Thyroid gland (tissue), 4 donors: ENCODE results near the gene ARMH3.

ENCODE experiments used
- POLR2A ChIP-seq, 2 donors: fragments of 450-650 bp; IDR thresholded peaks; one replicate each; pipeline ENCODE4 v1.6.1; 2017; ENCODE audit warnings: antibody characterized with exemption in 2 of 2, mild to moderate bottlenecking in 2 of 2, moderate library complexity in 1 of 2
- TF ChIP-seq, protein P1 (sequence below), 6 experiments: fragments of 200-600 bp in 3 of 6; fragments of 450-650 bp in 3 of 6; sonication (generic) in 3 of 6; IDR thresholded peaks; one replicate each; pipeline ENCODE4 v1.5.1; 2016 to 2019; ENCODE audit warnings: antibody characterized with exemption in 6 of 6, mild to moderate bottlenecking in 2 of 6, inconsistent platforms in 1 of 6, moderate library complexity in 1 of 6

DNA sequence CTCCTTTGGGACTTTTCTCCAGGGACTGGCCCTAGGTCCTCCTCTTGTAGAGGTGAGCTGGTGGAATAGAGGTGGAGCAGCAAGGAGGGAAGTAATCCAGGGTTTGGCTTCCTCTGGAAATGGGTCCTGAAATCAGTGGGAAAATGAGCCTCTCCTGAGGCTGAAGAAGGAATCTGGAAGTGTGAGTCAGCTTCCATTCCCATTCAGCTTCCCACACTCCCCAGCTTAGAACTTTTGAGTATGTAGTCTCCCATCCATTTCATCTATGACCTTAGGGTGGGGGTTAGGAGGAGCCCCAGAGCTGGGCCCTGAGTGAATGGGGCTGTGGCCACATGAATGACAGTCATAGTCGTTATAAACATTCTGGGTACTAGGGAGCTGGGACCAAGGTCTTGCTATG lies 46.4 kb upstream of the ARMH3 start:
- TF ChIP-seq, protein P1, sequence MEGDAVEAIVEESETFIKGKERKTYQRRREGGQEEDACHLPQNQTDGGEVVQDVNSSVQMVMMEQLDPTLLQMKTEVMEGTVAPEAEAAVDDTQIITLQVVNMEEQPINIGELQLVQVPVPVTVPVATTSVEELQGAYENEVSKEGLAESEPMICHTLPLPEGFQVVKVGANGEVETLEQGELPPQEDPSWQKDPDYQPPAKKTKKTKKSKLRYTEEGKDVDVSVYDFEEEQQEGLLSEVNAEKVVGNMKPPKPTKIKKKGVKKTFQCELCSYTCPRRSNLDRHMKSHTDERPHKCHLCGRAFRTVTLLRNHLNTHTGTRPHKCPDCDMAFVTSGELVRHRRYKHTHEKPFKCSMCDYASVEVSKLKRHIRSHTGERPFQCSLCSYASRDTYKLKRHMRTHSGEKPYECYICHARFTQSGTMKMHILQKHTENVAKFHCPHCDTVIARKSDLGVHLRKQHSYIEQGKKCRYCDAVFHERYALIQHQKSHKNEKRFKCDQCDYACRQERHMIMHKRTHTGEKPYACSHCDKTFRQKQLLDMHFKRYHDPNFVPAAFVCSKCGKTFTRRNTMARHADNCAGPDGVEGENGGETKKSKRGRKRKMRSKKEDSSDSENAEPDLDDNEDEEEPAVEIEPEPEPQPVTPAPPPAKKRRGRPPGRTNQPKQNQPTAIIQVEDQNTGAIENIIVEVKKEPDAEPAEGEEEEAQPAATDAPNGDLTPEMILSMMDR (IDR thresholded peaks at IDR 0.05), result no peak
- no peak for TF ChIP-seq POLR2A (IDR thresholded peaks at IDR 0.05)
